HUES6 (cell line): Measurements from ENCODE around the gene ZNF134.

ENCODE experiments used
- H3K27ac ChIP-seq: 2 replicates; pipeline ENCODE4 v1.7.0; 2013; ENCODE audit warnings: low read depth, mild to moderate bottlenecking, low read length, inconsistent platforms
- H3K27me3 ChIP-seq: 2 replicates; pipeline ENCODE4 v1.6.1; 2013; ENCODE audit warnings: low read length; ENCODE audit not compliant: control insufficient read depth, insufficient read depth
- H3K36me3 ChIP-seq: 2 replicates; pipeline ENCODE4 v1.6.1; 2013; ENCODE audit warnings: low read length; ENCODE audit not compliant: control insufficient read depth, insufficient read depth
- H3K4me1 ChIP-seq: 2 replicates; pipeline ENCODE4 v1.6.1; 2013; ENCODE audit warnings: low read length; ENCODE audit not compliant: control insufficient read depth, insufficient read depth
- H3K4me3 ChIP-seq: 2 replicates; pipeline ENCODE4 v1.5.1; 2013; ENCODE audit warnings: low read depth, low read length
- H3K9ac ChIP-seq: one replicate; pipeline ENCODE4 v1.6.1; 2013; ENCODE audit warnings: mild to moderate bottlenecking, low read length
- H3K9me3 ChIP-seq: 2 replicates; pipeline ENCODE4 v1.6.1; 2013; ENCODE audit warnings: low read depth, low read length; ENCODE audit not compliant: control insufficient read depth, insufficient read depth

ZNF134 gene

GRCh38 chr19:57599377-57599760, 14.7 kb upstream of the ZNF134 start:
- Histone ChIP-seq H3K4me1 (peaks cover 6% of the 10 kb centered on the region; the same call in 1 of the 2 replicates), H3K9ac (no peak overlapping the region), H3K9me3 (peaks cover 9% of the 10 kb centered on the region; the same call in 1 of the 2 replicates), H3K27ac (no peak overlapping the region), H3K36me3 (peaks cover 7% of the 10 kb centered on the region), H3K27me3 (no peaks in the 10 kb centered on the region), H3K4me3 (peak overlapping the region; percentile 96)

- Histone ChIP-seq H3K27ac (no peak within 1 kb of the TSS), H3K9me3 (peaks cover 7% of the 10 kb centered on the region; the same call in 1 of the 2 replicates), H3K4me3 (peak within 1 kb of the TSS; percentile 96), H3K4me1 (peaks cover 6% of the 10 kb centered on the region; the same call in 1 of the 2 replicates), H3K36me3 (peaks cover 12% of the 10 kb centered on the region), H3K27me3 (no peaks in the 10 kb centered on the region), H3K9ac (peak within 1 kb of the TSS; percentile 69)
Measured at GRCh38 chr19:57599761-57600383, 14.2 kb upstream of the ZNF134 start, which contains the start of gene ZNF530. TSS of gene ZNF530 (plus strand) at chr19:57599885. CDS start at chr19:57604346, 4,461 bp downstream.

- Histone ChIP-seq H3K27me3 (no peaks in the 10 kb centered on the region), H3K9ac (no peak overlapping the region), H3K27ac (no peak overlapping the region), H3K4me1 (no peaks in the 10 kb centered on the region), H3K9me3 (peaks cover 13% of the 10 kb centered on the region), H3K36me3 (peaks cover 46% of the 10 kb centered on the region), H3K4me3 (no peak overlapping the region)
Measured at GRCh38 chr19:57606931-57607330, 7.1 kb upstream of the ZNF134 start.

GRCh38 chr19:57611113-57611512, 2.9 kb upstream of the ZNF134 start:
- Histone ChIP-seq H3K9ac (no peak overlapping the region), H3K27ac (no peak overlapping the region), H3K27me3 (no peaks in the 10 kb centered on the region), H3K4me1 (no peaks in the 10 kb centered on the region), H3K9me3 (peaks cover 26% of the 10 kb centered on the region), H3K4me3 (no peak overlapping the region), H3K36me3 (peaks cover 38% of the 10 kb centered on the region)

- peaks cover 59% of the 10 kb centered on the region for H3K36me3 ChIP-seq
- H3K9me3 ChIP-seq, result peaks cover 59% of the 10 kb centered on the region
- no peaks in the 10 kb centered on the region for H3K4me1 ChIP-seq
- no peak overlapping the region for H3K27ac ChIP-seq
- H3K9ac ChIP-seq, result no peak overlapping the region
- H3K27me3 ChIP-seq, result no peaks in the 10 kb centered on the region
- H3K4me3 ChIP-seq, result peak overlapping the region; percentile 94
Measured at GRCh38 chr19:57615346-57615745, 1.3 kb downstream of the ZNF134 start.

GRCh38 chr19:57620673-57621348, 6.8 kb downstream of the ZNF134 start:
- Histone ChIP-seq H3K27ac (no peak overlapping the region), H3K36me3 (peaks cover 88% of the 10 kb centered on the region), H3K27me3 (no peaks in the 10 kb centered on the region), H3K4me1 (no peaks in the 10 kb centered on the region), H3K9me3 (peaks cover 94% of the 10 kb centered on the region), H3K9ac (no peak overlapping the region), H3K4me3 (peak overlapping the region; percentile 20)

GRCh38 chr19:57623091-57623490, 9.0 kb downstream of the ZNF134 start:
- H3K27ac ChIP-seq, result no peak overlapping the region
- H3K4me1 ChIP-seq, result no peaks in the 10 kb centered on the region
- H3K9ac ChIP-seq, result no peak overlapping the region
- no peaks in the 10 kb centered on the region for H3K27me3 ChIP-seq
- no peak overlapping the region for H3K4me3 ChIP-seq
- peaks cover 65% of the 10 kb centered on the region for H3K36me3 ChIP-seq
- peaks cover 75% of the 10 kb centered on the region for H3K9me3 ChIP-seq

GRCh38 chr19:57632987-57633831, 19.2 kb downstream of the ZNF134 start, which contains the start of gene ZNF211:
TSS of gene ZNF211 (plus strand) at chr19:57633168. CDS start at chr19:57633347, 179 bp downstream.
- peak within 1 kb of the TSS; percentile 95 for H3K4me3 ChIP-seq
- no peaks in the 10 kb centered on the region for H3K27me3 ChIP-seq
- no peak within 1 kb of the TSS for H3K27ac ChIP-seq
- peaks cover 16% of the 10 kb centered on the region for H3K9me3 ChIP-seq
- peaks cover 32% of the 10 kb centered on the region for H3K36me3 ChIP-seq
- peaks cover 4% of the 10 kb centered on the region for H3K4me1 ChIP-seq
- peak within 1 kb of the TSS; percentile 77 for H3K9ac ChIP-seq

- H3K27me3 ChIP-seq, result no peaks in the 10 kb centered on the region
- H3K9ac ChIP-seq, result peak overlapping the region; percentile 77
- peaks cover 33% of the 10 kb centered on the region for H3K36me3 ChIP-seq
- peaks cover 20% of the 10 kb centered on the region for H3K9me3 ChIP-seq
- peaks cover 4% of the 10 kb centered on the region for H3K4me1 ChIP-seq
- H3K27ac ChIP-seq, result no peak overlapping the region
- H3K4me3 ChIP-seq, result peak overlapping the region; percentile 95
Measured at GRCh38 chr19:57633832-57634131, 19.7 kb downstream of the ZNF134 start.

GRCh38 chr19:57637379-57637778, 23.3 kb downstream of the ZNF134 start:
- Histone ChIP-seq H3K4me1 (peaks cover 4% of the 10 kb centered on the region), H3K27me3 (no peaks in the 10 kb centered on the region), H3K27ac (no peak overlapping the region), H3K4me3 (no peak overlapping the region), H3K36me3 (peaks cover 67% of the 10 kb centered on the region), H3K9ac (no peak overlapping the region), H3K9me3 (peaks cover 45% of the 10 kb centered on the region)
